ENCODE measurements around the gene TMEM170B.
A peak's percentile ranks its signal among the peaks of the same experiment; 100 is the strongest.
"Not testable (repeated sequence)": the region's sequence is repeated elsewhere in the genome, so short reads cannot be mapped to it uniquely, and the experiment has no call there.

The TMEM170B gene

DNA sequence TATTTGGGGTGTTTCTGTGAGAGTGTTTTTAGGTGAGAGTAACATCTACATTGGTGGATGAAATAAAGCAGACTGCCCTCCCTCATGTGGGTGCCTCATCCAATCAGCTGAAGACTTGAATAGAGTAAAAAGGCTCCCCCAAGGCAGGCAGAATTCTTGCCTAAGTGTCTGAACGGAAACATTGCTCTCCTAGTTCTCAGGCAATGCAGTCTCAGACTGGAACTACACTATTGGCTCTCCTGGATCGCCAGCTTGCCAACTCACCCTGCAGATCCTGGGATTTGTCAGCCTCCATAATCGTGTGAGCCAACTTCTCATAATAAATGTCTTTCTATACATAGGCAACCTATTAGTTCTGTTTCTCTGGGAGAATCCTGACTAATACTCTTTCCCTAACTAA is 5.5 kb upstream of the TMEM170B start:
- DNase-seq = no peak

DNA sequence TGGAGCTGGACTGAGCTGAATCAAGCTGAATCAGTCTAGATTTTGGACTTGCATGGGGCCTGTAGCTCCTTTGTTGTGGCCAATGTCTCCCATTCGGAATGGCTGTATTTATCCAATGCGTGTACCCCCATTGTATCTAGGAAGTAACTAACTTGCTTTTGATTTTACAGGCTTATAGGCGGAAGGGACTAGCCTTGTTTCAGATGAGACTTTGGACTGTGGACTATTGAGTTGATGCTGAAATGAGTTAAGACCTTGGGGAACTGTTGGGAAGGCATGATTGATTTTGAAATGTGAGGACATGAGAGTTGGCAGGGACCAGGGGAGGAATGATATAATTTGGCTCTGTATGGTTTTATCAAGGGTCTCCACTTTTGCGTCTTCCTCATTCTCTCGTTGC is 3.0 kb upstream of the TMEM170B start:
- no peak for DNase-seq

DNA sequence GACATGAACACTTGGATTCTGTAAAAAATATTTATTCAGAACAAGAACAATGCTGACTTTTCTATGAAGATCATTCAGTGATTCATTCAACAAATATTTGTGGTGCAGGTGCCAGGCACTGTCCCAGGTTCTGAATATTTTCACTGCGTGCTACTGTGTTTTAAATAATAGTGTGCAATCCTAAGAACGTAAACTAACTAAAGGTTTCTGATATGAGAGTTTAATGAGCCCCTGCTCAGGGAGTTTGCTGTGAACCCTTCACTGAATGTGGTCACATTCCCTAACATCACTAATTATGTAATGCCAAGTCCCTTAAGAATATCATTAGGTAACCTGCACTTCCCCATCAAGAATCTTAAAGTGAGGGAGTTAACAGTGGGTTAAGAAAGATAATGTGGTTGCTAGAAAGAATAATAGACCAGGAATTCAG is 1.7 kb upstream of the TMEM170B start:
- DNase-seq = peak; percentile 66

DNA sequence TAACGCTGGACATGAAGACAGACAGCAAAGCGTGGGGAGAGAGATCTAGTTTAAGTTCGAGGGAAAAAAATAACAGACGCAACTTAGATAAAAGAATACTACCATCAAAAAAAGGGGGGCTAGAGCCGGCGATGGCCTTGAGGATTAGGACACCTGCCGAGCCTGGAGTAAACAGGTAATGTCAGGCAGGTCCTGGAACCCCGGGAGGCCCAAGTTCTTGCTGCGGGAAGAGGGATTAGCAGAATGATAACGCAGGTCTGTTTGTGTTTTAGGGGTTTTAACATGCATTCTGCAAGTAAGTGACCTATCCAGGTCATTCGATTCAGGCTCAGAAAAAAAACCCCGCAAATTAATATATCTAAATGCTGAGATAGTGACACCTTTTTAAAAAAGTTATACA is 754 bp upstream of the TMEM170B start:
- no peak for DNase-seq

DNA sequence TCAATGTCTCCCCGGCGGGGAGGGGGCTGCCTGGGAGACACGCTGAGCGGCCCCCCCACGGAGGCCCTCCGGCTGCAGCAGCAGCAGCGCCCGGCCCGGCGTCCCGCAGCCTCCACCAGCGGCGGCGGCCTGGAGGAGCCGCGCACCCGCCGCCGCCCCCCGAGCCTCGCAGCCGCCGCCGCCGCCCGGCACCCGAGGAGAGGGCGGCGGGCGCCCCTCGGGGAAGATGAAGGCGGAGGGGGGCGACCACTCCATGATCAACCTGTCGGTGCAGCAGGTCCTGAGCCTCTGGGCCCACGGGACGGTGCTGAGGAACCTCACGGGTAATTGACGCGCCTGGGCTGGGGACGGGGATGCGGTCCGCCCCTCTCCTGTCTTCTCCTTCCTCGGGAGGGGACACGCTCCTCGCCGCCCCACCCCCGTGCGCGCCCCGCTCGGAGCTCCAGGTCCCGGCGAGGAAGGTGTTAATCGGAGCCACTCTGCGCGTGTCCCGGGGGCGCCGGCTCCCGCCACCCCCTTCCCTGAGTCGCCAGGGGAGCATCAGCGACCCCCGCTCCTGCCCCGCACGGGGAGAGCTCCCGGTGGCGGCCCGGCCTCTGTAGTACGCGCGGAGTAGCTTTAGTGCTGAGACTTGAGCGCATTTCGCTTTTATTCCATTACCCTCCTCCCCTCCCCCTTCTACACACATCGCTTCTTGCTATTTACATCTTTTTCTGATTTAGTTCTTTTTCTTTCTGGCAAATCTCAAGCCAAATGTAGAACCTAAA is 686 bp downstream of the TMEM170B start:
- DNase-seq = no peak

DNA sequence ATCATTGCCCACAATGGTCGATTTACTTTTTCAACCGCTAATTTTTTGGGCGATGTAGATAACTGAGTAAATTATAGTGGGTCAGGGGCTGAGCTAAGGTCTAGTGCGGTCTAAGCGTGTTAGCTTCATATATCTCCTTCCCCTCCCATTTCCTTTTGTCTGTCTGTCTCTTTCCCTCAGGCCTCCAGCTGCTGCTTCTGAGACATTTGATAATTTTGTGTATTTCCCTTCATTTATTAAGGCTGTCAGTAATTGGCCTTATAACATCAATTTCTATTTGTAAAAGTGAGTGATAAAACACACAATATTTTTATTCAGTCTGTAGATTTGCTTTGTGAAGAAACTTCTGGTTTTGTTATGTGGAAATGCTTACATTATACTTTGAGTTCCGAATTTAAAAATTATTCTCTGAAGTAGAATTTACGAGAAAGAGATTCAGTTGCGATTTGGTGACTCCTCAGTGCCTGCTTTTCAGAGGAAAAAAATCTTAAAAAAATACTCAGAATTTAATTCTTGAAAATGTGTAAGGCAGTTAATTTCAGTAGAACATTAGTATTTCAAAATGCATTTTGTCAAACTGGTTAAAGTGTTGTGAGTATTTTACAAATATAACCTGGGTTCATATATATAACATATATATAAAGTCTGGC is 1.4 kb downstream of the TMEM170B start:
- peak; percentile 54 for DNase-seq

DNA sequence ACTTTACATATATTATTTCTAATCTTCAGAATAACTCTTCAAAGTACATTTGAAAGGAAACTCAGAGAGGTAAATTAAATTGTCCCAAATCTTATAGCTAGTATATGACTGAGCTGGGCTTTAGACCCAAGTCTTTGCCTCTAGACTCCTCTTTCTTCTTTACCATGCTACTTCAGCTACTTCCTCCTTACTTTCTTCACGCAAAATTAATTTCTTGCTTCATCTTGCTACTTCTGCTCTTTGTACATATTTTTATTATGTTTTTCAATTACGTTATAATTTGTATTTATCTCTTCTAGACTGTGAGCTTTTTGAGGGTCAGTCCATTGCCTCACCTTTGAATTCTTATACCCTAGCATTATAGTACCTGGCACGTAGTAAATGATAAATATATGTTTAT is 5.3 kb downstream of the TMEM170B start:
- peak; percentile 31 for DNase-seq

DNA sequence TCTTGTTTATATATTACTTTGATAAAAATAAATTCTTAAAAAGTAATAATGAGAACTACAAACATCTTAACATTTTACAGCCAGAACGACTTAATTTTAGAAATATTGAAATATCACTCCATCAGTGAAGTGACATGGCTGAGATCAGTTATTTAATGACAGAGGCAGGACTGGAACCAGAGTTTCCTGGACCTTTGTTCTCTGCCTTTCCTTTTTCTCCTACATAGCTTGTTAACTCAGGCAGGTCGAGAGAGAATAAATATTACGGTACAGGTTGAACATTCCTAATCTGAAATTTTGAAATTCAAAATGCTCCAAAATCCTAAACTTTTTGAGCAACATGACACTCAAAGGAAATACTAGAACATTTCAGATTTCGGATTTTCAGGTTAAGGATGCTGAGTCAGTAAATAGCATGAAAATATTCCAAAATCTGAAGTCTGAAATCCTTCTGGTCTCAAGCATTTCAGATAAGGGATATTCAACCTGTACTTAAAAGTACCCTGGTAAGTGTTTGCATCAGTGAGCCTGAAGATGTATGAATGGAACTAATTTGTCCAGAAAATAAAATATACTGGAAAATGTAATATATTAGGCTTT is 6.5 kb downstream of the TMEM170B start:
- DNase-seq = no peak

DNA sequence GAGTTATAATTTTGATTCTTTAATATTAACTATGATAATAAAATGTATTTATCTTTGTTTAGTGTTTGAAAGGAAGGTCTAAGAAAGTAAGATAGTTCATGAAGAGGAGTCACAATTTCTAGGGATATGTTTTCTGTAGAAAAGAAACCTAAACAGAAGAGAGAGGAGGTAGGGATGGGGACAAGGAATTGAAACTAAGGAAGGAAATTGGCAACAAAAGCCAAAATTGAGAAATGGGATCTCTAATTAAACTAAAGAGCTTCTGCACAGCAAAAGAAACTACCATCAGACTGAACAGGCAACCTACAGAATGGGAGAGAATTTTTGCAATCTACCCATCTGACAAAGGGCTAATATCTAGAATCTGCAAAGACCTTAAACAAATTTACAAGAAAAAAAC is 10.3 kb downstream of the TMEM170B start:
- not testable (repeated sequence) for DNase-seq

DNA sequence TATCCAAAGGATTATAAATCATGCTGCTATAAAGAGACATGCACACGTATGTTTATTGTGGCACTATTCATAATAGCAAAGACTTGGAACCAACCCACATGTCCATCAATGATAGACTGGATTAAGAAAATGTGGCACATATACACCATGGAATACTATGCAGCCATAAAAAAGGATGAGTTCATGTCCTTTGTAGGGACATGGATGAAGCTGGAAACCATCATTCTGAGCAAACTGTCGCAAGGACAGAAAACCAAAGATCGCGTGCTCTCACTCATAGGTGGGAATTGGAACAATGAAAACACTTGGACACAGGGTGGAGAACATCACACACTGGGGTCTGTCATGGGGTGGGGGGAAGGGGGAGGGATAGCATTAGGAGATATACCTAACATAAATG is 11.0 kb downstream of the TMEM170B start:
- DNase-seq = not testable (repeated sequence)

DNA sequence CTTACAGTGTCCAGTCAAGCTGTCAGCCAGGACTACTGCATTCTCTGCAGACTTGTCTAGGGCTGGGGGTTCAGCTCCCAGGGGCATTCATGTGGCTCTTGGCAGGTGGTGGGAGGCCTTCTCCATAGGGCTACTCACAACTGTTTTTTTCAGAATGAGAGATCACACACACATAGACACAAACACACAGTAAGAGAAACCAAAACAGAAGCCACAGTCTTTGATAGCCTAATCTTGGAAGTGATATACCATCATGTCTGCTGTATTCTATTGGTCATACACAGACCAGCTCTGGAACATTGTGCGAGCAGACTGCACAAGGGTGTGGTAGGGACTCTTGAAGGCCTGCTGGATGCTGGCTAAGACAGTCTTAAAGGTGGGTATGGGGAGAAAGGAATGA is 13.5 kb downstream of the TMEM170B start:
- DNase-seq = no peak

DNA sequence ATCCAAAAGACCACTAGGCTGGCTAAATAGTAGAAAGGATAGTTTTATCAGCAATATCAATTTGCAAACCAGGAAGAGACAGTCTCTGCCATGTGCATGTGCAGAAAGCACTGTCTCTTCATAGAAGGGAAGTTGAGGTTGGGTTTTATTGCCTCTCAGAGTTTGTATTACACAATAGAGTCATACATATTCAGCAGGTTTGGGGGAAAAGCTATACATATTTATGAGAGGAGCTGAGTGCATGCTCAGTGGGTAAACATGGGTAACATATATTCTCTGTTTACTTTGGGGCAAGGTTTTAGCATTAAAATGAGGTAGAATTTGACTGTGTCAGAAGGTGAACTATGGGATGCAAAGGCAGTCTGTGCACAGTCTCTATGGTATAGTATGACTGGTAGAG is 14.9 kb downstream of the TMEM170B start:
- peak; percentile 94 for DNase-seq

DNA sequence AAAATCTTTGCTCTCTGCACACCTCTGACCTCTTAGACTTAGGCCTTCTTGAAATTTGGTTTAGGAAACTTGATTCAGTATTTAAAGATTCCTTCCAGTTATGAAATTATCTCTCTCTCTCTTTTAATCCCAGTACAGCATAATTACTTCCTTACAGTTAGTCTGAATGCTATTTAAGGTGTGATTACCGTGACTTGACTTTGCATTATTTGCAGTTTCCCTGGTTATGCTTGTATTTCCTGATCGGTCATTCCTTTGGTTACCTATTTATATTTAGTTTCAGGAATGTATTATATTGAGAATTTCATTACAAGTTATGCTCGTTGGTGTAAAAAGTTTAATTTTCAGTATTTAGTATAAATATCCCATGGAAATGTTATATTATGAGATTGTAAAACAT is 16.3 kb downstream of the TMEM170B start:
- no peak for DNase-seq

DNA sequence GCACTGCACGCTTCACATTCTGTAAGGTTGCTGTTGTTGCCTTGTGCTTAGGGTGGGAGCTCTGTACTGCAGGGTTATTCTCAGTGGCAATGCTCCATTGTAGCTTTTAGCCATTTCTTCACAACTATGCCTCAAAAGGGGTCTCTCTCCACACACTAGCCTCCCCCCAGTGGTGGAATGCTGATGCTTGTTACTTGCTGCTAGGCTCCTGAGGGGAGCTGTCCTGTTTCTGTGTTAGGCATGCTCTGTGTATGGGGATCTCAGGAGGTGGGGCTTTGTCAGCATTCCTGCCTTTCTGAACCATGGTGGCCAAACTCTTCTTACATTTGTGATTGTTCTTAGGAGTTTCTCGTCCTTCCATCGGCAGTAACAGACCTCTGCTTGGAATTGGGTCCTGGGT is 18.8 kb downstream of the TMEM170B start:
- no peak for DNase-seq

DNA sequence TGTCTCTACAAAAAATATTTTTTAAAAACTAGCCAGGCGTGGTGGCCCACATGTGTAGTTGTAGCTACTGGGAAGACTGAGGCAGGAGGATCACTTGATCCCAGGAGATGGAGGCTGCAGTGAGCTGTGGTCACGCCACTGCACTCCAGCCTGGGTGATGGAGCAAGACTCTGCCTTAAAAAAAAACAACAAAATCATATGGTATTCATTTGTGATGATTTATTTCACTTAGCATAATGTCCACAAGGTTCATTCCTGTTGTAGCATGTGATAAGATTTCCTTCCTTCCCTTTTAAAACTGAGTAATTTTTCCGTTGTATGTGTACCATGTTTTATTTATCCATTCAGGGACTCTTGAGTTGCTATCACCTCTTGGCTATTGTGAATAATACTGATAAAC is 26.2 kb downstream of the TMEM170B start:
- DNase-seq = no peak

DNA sequence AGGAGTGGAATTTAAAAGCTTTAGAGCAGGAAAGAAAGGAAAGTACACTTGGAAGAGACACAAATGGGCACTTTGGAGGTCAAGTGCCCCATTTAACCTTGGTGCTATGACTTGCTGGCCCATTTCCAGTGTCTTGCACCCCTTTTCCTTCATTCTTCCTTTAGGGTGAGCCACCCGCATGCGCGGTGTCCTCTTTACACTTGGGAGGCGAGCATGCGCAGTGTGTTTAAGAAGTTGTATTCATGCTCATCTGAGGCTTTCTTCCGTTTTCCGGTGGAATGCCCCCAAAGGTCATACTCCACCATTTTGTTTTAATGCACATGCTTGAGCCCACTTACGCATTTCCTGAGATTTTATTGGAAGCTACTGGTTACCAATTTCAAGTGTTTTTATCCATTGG is 29.1 kb downstream of the TMEM170B start:
- no peak for DNase-seq

DNA sequence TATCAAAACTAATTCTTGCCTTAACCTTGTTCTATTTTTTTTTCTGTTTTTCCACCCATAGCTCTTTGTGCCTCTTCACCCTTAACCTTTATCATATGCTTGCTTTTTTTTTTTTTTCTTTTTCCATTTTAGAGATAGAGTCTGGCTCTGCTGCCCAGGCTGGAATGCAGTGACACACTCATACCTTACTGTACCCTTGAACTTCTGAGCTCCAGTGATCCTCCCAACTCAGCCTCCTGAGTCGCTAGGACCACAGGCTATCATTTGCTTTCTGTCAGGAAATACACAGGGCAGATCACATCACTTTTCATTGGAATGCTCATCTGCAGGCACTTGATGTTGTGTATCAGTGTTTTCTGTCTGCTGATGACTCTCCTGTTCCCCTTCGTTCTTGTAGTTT is 33.5 kb downstream of the TMEM170B start:
- no peak for DNase-seq

DNA sequence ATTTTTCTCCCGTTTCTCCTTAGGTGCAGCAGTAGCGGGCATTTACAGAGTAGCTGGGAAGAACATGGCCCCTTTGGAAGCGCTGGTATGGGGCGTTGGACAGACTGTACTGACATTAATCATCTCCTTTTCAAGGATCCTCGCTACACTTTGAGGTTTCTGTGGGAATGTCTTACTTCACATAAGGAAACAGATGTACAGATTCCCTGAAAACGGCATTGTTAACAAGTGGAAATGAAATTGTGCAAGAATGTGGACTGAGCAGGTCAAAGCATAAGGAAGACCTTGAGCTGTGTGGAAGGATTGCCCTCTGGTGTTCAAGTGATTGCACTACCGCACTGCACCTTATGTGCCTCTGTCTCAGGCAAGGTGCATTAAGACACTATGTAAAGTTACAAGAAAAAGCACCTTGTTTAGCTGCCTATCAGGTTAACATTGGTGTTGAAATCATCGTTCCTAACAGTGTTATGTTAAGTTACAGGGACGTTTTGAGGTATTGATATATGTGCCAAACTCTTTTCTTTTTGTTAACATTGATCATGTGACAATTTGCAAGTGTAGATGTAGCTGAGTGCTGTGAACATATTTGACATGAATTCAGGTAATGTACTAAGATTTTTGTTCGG is 38.0 kb downstream of the TMEM170B start:
- peak; percentile 83 for DNase-seq

DNA sequence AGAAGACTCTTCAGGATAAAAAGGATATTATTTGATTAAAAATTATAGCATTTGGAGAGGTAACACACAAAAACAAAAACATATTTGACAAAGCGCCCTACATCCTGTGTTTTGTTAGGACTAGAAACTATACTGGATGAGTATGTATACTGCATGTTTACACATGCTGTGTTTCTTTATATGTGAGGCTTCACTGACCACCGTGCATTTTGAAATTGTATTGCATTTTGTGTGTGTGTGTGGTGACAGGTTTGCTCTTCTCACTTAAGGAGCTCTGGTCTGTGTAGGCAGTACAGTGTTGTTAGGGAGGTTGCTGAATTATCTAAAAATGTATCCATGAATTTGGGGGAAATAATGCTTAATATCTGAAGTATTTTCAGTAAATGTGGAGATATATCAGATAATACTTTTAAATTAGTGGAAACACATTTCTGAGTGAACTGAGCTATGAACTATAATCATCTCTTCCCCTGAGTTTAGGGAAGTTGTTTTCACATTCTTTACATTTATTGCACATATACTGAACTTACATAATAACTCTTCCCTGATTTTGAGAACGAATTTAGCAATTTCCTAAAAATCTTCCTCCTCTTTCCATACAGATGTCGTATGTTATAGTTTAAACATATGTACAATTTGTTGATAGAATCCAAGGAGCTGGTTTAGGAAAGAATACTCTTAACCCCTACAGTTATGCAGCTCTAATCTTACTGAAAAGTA is 43.3 kb downstream of the TMEM170B start:
- peak; percentile 58 for DNase-seq

DNA sequence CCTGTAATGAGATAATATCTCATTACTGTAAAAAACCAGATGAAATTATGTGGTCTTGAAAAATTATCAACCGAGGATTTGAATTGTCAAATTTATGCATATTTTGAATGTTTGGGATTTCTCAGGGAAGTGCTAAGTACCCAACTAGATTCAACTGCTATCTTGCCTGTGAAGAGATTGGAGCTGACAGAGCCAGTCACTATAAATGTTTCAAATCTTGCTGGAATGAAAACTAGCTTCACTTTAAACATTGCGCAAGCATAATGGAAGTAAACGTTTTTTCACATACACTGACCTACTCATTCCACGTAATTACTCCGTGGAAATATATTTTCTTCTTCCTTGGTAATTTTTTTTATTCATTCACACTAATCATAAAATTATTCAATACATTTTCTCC is 46.7 kb downstream of the TMEM170B start:
- no peak for DNase-seq

DNA sequence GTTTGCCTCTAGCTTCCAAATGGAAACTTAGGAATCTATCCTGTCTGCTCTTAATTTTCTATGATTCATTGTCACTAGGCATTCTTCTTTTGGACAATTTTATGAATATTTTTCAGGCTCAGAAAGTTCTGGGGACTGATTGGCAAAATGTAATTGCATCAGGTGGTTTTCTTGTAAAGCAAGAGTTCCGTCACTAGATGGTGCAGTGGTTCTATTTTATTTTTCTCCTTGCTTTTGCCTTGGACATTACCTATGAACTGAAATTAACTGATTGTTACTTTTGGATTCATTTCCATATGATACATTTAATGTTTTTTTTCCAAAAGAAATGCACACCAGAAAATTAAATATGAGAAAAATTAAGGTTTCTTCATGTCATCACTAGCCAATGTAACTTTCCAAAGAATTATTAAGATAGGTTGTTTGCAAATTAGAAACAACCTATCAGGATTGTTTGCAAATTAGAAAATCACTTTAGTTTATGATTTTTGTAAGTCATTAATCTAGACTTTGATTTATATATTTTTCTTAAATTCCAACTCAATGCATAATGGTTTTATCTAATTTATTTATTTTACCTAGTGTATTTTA is 48.0 kb downstream of the TMEM170B start:
- DNase-seq = peak; percentile 6

DNA sequence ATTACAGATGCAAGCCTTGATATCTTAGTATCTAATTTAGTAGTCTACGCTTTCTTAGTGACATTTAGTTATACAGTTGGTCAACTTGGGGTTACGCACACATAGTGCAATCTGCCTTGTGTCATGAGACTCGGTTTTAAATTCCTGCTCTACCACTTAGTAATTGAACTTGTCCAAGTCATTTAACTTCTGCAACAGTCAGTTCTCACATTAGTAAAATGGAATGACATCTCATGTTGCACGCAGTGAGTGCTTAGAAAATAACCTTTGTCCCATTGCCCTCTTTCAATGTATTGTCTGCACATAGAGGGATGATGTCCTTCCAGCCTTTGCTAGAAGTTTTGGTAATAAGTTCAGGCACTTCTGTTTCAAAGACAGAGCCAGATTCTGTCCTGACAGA is 48.6 kb downstream of the TMEM170B start:
- DNase-seq = no peak

DNA sequence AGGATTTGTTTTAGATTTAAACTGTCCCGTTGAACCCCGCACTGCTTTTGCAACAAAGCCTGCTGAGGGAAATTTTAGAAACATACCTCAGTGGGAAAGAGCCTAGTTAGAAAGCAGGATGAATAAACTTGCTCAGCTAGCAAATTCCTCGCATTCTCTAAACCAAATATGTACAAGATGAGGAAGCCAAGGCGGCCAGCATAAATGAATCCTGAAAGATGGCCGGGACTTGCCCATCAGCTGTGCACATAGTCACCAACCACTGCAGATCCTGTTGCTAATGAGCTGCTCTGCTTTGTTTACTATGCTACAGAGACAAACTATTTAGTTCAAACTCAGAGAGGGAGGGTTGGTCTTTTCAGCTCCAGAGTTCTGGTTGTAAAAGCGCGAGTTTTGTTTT is 49.0 kb downstream of the TMEM170B start:
- no peak for DNase-seq

All from GF-D8 (cell line).